H9 (cell line): Measurements from ENCODE around the gene NAPB. TPM values are rescaled to one million over a fixed set of nuclear protein-coding genes. Genes with fewer than 3 reads are reported as not detected.

Source experiments
- DNase-seq: peaks from one replicate; pipeline ENCODE4 v3.0.0-alpha.2; 2017
- H2AFZ ChIP-seq: one replicate; pipeline ENCODE4 v1.6.1; 2013; ENCODE audit warnings: mild to moderate bottlenecking, low read length, control low read depth, moderate library complexity
- H2AK5ac ChIP-seq: 2 replicates; pipeline ENCODE4 v1.6.1; 2013; ENCODE audit warnings: low read length, control low read depth, mixed read lengths; ENCODE audit not compliant: insufficient read length
- H2BK120ac ChIP-seq: one replicate; pipeline ENCODE4 v1.6.1; 2013; ENCODE audit warnings: low read depth, mild to moderate bottlenecking, low read length, control low read depth, inconsistent platforms; ENCODE audit not compliant: poor library complexity, severe bottlenecking
- H2BK12ac ChIP-seq: 2 replicates; pipeline ENCODE4 v1.6.1; 2013; ENCODE audit warnings: low read length, control low read depth, mixed read lengths, low read depth; ENCODE audit not compliant: insufficient read length
- H2BK15ac ChIP-seq: 2 replicates; pipeline ENCODE4 v1.6.1; 2013; ENCODE audit warnings: low read depth, low read length, control low read depth
- H2BK20ac ChIP-seq: one replicate; pipeline ENCODE4 v1.6.1; 2013; ENCODE audit warnings: low read depth, mild to moderate bottlenecking, low read length, control low read depth, inconsistent platforms; ENCODE audit not compliant: poor library complexity, severe bottlenecking
- H2BK5ac ChIP-seq: 2 replicates; pipeline ENCODE4 v1.6.1; 2013; ENCODE audit warnings: low read length, control low read depth, mixed read lengths; ENCODE audit not compliant: insufficient read length
- H3K14ac ChIP-seq: 2 replicates; pipeline ENCODE4 v1.6.1; 2013; ENCODE audit warnings: low read length, control low read depth; ENCODE audit not compliant: insufficient read depth
- H3K18ac ChIP-seq: 2 replicates; pipeline ENCODE4 v1.6.1; 2013; ENCODE audit warnings: low read depth, mild to moderate bottlenecking, mixed read lengths, low read length, control low read depth; ENCODE audit not compliant: insufficient read length
- H3K23ac ChIP-seq: 2 replicates; pipeline ENCODE4 v1.6.1; 2013; ENCODE audit warnings: low read length, control low read depth, mixed read lengths, low read depth; ENCODE audit not compliant: insufficient read length
- H3K23me2 ChIP-seq: 2 replicates; pipeline ENCODE4 v1.6.1; 2013; ENCODE audit warnings: low read depth, mild to moderate bottlenecking, mixed read lengths, low read length, control low read depth; ENCODE audit not compliant: insufficient read length, poor library complexity, severe bottlenecking
- H3K27ac ChIP-seq: 2 replicates; pipeline ENCODE4 v1.5.1; 2013; ENCODE audit warnings: low read length, control low read depth, mixed read lengths, low read depth; ENCODE audit not compliant: insufficient read length
- H3K27me3 ChIP-seq: 2 replicates; pipeline ENCODE4 v1.6.1; 2013; ENCODE audit warnings: low read length, control low read depth, inconsistent platforms; ENCODE audit not compliant: insufficient read depth
- H3K4ac ChIP-seq: 2 replicates; pipeline ENCODE4 v1.6.1; 2013; ENCODE audit warnings: low read depth, mild to moderate bottlenecking, control low read depth, inconsistent platforms, low read length, moderate library complexity
- H3K4me1 ChIP-seq: 2 replicates; pipeline ENCODE4 v1.6.1; 2013; ENCODE audit warnings: low read length, control low read depth, inconsistent platforms; ENCODE audit not compliant: insufficient read depth
- H3K4me2 ChIP-seq: 2 replicates; pipeline ENCODE4 v1.6.1; 2013; ENCODE audit warnings: low read length, control low read depth, mixed read lengths; ENCODE audit not compliant: insufficient read length, insufficient read depth
- H3K56ac ChIP-seq: 2 replicates; pipeline ENCODE4 v1.6.1; 2013; ENCODE audit warnings: low read depth, mild to moderate bottlenecking, mixed read lengths, low read length, control low read depth; ENCODE audit not compliant: insufficient read length
- H3K79me1 ChIP-seq: 2 replicates; pipeline ENCODE4 v1.6.1; 2013; ENCODE audit warnings: low read depth, mild to moderate bottlenecking, moderate library complexity, low read length, control low read depth, inconsistent platforms; ENCODE audit not compliant: insufficient read depth, poor library complexity, severe bottlenecking
- H3K79me2 ChIP-seq: 2 replicates; pipeline ENCODE4 v1.6.1; 2013; ENCODE audit warnings: low read length, control low read depth, inconsistent platforms; ENCODE audit not compliant: insufficient read depth
- H3K9ac ChIP-seq: 2 replicates; pipeline ENCODE4 v1.6.1; 2013; ENCODE audit warnings: low read length, control low read depth, mixed read lengths; ENCODE audit not compliant: insufficient read length; ENCODE audit errors: extremely low read depth
- H3K9me3 ChIP-seq: one replicate; pipeline ENCODE4 v1.6.1; 2013; ENCODE audit warnings: low read depth, low read length, inconsistent platforms; ENCODE audit not compliant: control insufficient read depth
- H3T11ph ChIP-seq: one replicate; pipeline ENCODE4 v1.6.1; 2013; ENCODE audit warnings: mild to moderate bottlenecking, low read length, control low read depth, inconsistent platforms
- H4K20me1 ChIP-seq: one replicate; pipeline ENCODE4 v1.6.1; 2013; ENCODE audit not compliant: control insufficient read depth, insufficient read length, insufficient read depth
- H4K5ac ChIP-seq: 2 replicates; pipeline ENCODE4 v1.6.1; 2013; ENCODE audit warnings: low read depth, mild to moderate bottlenecking, mixed read lengths, low read length, control low read depth; ENCODE audit not compliant: insufficient read length
- H4K8ac ChIP-seq: replicated peaks from 2 replicates; pipeline ENCODE4 v1.6.1; 2013; ENCODE audit warnings: low read length, control low read depth, mixed read lengths, low read depth; ENCODE audit not compliant: insufficient read length
- H4K91ac ChIP-seq: 2 replicates; pipeline ENCODE4 v1.6.1; 2013; ENCODE audit warnings: low read depth, mild to moderate bottlenecking, moderate library complexity, mixed read lengths, low read length, control low read depth; ENCODE audit not compliant: insufficient read length
- H3K27ac Mint-ChIP-seq, 3 experiments: 2 replicates in 2 of 3; 3 replicates in 1 of 3; pipeline ENCODE4 v1.8.0; 2020 to 2021; ENCODE audit warnings: mixed read lengths in 3 of 3, mild to moderate bottlenecking in 1 of 3, moderate library complexity in 1 of 3
- H3K27me3 Mint-ChIP-seq: 2 replicates; pipeline ENCODE4 v1.8.0; 2021; ENCODE audit warnings: low read depth, mild to moderate bottlenecking, moderate library complexity, mixed read lengths
- H3K36me3 Mint-ChIP-seq, 3 experiments: 2 replicates in 2 of 3; 3 replicates in 1 of 3; pipeline ENCODE4 v1.8.0; 2020 to 2021; ENCODE audit warnings: low read depth in 3 of 3, mixed read lengths in 3 of 3; ENCODE audit not compliant: insufficient read depth in 1 of 3
- H3K4me1 Mint-ChIP-seq, 2 experiments: 2 replicates each; pipeline ENCODE4 v1.8.0; 2020; ENCODE audit warnings: mixed read lengths in 2 of 2
- H3K4me3 Mint-ChIP-seq, 2 experiments: 2 replicates in 1 of 2; 3 replicates in 1 of 2; pipeline ENCODE4 v1.8.0; 2020 to 2021; ENCODE audit warnings: mild to moderate bottlenecking in 2 of 2, mixed read lengths in 2 of 2, moderate library complexity in 1 of 2
- H3K9me3 Mint-ChIP-seq, 2 experiments: 2 replicates in 1 of 2; 3 replicates in 1 of 2; pipeline ENCODE4 v1.8.0; 2020; ENCODE audit warnings: mild to moderate bottlenecking in 2 of 2, mixed read lengths in 2 of 2, moderate library complexity in 1 of 2
- WGBS: extraction: QIAGEN DNeasy Blood & Tissue Kit; methylation state at CpG from one replicate; pipeline ENCODE4 v1.1.7; 2013; ENCODE audit warnings: missing lambda C conversion rate, low lambda C conversion rate, mixed read lengths; ENCODE audit not compliant: insufficient read length; ENCODE audit errors: extremely low coverage; 5-methylcytosine and 5-hydroxymethylcytosine counted together
- total RNA-seq: library from RNA; stranded (reverse); gene quantifications from 2 replicates; pipeline ENCODE4 v1.2.1, GENCODE V29; 2021
- TF ChIP-seq, protein P1 (sequence below): fragments of 200-600 bp; sonication (generic); conservative IDR thresholded peaks from 3 replicates; pipeline ENCODE4 v1.8.0; 2021; ENCODE audit warnings: antibody characterized with exemption, mild to moderate bottlenecking

NAPB gene
- total RNA-seq, 1 experiment from 2014 or later: 10.4 TPM

DNA sequence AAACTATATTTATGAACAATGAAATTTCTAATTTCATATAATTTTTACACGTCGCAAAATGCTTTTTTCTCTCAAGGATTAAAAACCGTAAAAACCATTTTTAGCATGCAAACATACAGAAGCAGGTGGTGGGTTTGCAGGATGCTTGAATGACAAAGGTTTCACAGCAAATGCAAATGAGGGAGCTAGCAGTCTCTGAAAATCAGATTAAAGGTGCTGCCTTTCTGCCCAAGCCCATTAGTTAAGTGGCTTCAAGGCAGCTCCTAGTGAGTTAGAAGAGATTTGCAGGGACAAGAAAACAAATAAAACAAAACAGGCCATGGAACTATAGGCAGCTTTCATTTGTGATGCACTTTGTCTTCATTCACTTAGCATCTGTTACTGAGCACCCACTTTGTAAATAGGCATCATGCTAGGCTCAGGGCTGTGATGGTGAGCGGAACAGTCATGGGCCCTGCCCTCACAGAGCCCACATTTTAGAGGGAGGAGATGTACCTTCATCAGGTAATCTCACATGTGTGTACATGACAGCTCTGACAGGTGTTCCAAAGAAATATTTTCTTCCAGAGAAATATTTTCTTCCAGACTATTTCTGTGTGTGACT, 29.5 kb downstream of the NAPB start:
- peak overlapping the region; percentile 83 to 94 (median 85); a peak in 6 of 7 replicates for H3K27ac Mint-ChIP-seq
- no peak overlapping the region for H4K5ac ChIP-seq
- H2BK15ac ChIP-seq: no peak overlapping the region
- H2AK5ac ChIP-seq: no peak overlapping the region
- DNase-seq: no peak
- H4K20me1 ChIP-seq: no peaks in the 10 kb centered on the region
- no peak overlapping the region for H2BK12ac ChIP-seq
- no peak overlapping the region for H3K4me2 ChIP-seq
- H2BK5ac ChIP-seq: no peak overlapping the region
- no peak overlapping the region for H3K18ac ChIP-seq
- H4K91ac ChIP-seq: no peak overlapping the region
- H3K9me3 Mint-ChIP-seq: no peaks in the 10 kb centered on the region
- H3K9me3 ChIP-seq: no peaks in the 10 kb centered on the region
- peaks cover 39 to 48% of the 10 kb centered on the region in 2 experiments for H3K4me1 Mint-ChIP-seq
- no peak overlapping the region for H3T11ph ChIP-seq
- H3K4me1 ChIP-seq: peaks cover 6% of the 10 kb centered on the region; the same call in 1 of the 2 replicates
- TF ChIP-seq, protein P1, sequence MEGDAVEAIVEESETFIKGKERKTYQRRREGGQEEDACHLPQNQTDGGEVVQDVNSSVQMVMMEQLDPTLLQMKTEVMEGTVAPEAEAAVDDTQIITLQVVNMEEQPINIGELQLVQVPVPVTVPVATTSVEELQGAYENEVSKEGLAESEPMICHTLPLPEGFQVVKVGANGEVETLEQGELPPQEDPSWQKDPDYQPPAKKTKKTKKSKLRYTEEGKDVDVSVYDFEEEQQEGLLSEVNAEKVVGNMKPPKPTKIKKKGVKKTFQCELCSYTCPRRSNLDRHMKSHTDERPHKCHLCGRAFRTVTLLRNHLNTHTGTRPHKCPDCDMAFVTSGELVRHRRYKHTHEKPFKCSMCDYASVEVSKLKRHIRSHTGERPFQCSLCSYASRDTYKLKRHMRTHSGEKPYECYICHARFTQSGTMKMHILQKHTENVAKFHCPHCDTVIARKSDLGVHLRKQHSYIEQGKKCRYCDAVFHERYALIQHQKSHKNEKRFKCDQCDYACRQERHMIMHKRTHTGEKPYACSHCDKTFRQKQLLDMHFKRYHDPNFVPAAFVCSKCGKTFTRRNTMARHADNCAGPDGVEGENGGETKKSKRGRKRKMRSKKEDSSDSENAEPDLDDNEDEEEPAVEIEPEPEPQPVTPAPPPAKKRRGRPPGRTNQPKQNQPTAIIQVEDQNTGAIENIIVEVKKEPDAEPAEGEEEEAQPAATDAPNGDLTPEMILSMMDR: no peak
- no peak overlapping the region for H3K14ac ChIP-seq
- no peak overlapping the region for H4K8ac ChIP-seq
- H3K79me1 ChIP-seq: no peaks in the 10 kb centered on the region
- no peaks in the 10 kb centered on the region for H3K79me2 ChIP-seq
- no peak overlapping the region for H2BK20ac ChIP-seq
- no peaks in the 10 kb centered on the region for H3K27me3 ChIP-seq
- H3K23ac ChIP-seq: no peak overlapping the region
- H3K4ac ChIP-seq: no peak overlapping the region
- peaks cover 32 to 61% (median 54%) of the 10 kb centered on the region in 3 experiments for H3K36me3 Mint-ChIP-seq
- no peak overlapping the region for H3K9ac ChIP-seq
- no peaks in the 10 kb centered on the region for H3K27me3 Mint-ChIP-seq
- H2AFZ ChIP-seq: no peak overlapping the region
- H3K27ac ChIP-seq: no peak overlapping the region
- peak overlapping the region in 1 of 2 experiments; percentile 67; a peak in 3 of 5 replicates for H3K4me3 Mint-ChIP-seq
- H2BK120ac ChIP-seq: no peak overlapping the region
- no peaks in the 10 kb centered on the region for H3K23me2 ChIP-seq
- no peak overlapping the region for H3K56ac ChIP-seq
- no CpG with 5 or more reads among the region's 4 CpGs for WGBS
